ENCODE data around the gene RIN3. TPM values are rescaled to one million over a fixed set of nuclear protein-coding genes. Genes with fewer than 3 reads are reported as not detected.

The RIN3 gene
- total RNA-seq, 4 donors from 2014 or later = 6.2 to 29.8 (median 12.2) TPM

- Histone ChIP-seq H3K27ac (no peak overlapping the region), H3K4me3 (no peak overlapping the region), H3K36me3 (no peaks in the 10 kb centered on the region), H3K27me3 (no peaks in the 10 kb centered on the region), H3K9me3 (no peaks in the 10 kb centered on the region), H3K4me1 (no peaks in the 10 kb centered on the region)
- DNase-seq = no peak
- intact Hi-C loops (cut with DNase I; ENCODE audit: low total_unique reads) = no loop called here
- TF ChIP-seq CTCF (IDR thresholded peaks at IDR 0.05) (no peak), POLR2A (IDR thresholded peaks at IDR 0.05) (no peak)
Measured at GRCh38 chr14:92480856-92481255, 32.7 kb upstream of the RIN3 start.

- Histone ChIP-seq H3K4me3 (no peak overlapping the region), H3K9me3 (no peaks in the 10 kb centered on the region), H3K36me3 (no peaks in the 10 kb centered on the region), H3K4me1 (no peaks in the 10 kb centered on the region), H3K27ac (no peak overlapping the region), H3K27me3 (no peaks in the 10 kb centered on the region)
- no peak for TF ChIP-seq CTCF (IDR thresholded peaks at IDR 0.05)
- no peak for TF ChIP-seq POLR2A (IDR thresholded peaks at IDR 0.05)
- DNase-seq = no peak
- intact Hi-C loops (cut with DNase I; ENCODE audit: low total_unique reads) = no loop called here
Measured at GRCh38 chr14:92481386-92481785, 32.2 kb upstream of the RIN3 start.

- intact Hi-C loops (cut with DNase I; ENCODE audit: low total_unique reads) = no loop called here
Measured at GRCh38 chr14:92481811-92482555, 31.6 kb upstream of the RIN3 start.

GRCh38 chr14:92482621-92483319 is 30.8 kb upstream of the RIN3 start:
- intact Hi-C loops (cut with DNase I; ENCODE audit: low total_unique reads) = no loop called here
- H3K36me3 ChIP-seq = no peaks in the 10 kb centered on the region
- H3K4me1 ChIP-seq = no peaks in the 10 kb centered on the region
- no peak for DNase-seq
- no peaks in the 10 kb centered on the region for H3K9me3 ChIP-seq
- no peak overlapping the region for H3K4me3 ChIP-seq
- H3K27me3 ChIP-seq = no peaks in the 10 kb centered on the region
- TF ChIP-seq POLR2A (IDR thresholded peaks at IDR 0.05) (no peak), CTCF (IDR thresholded peaks at IDR 0.05) (no peak)
- H3K27ac ChIP-seq = no peak overlapping the region

More at GRCh38 chr14:92481811-92482555, 31.6 kb upstream of the RIN3 start:
- H3K4me3 ChIP-seq = no peak overlapping the region
- H3K27ac ChIP-seq = no peak overlapping the region
- H3K36me3 ChIP-seq = no peaks in the 10 kb centered on the region
- H3K9me3 ChIP-seq = no peaks in the 10 kb centered on the region
- TF ChIP-seq POLR2A (IDR thresholded peaks at IDR 0.05) (no peak), CTCF (IDR thresholded peaks at IDR 0.05) (no peak)
- no peaks in the 10 kb centered on the region for H3K27me3 ChIP-seq
- no peak for DNase-seq
- H3K4me1 ChIP-seq = no peaks in the 10 kb centered on the region

GRCh38 chr14:92484132-92484823 is 29.3 kb upstream of the RIN3 start:
- H3K36me3 ChIP-seq = no peaks in the 10 kb centered on the region
- DNase-seq = no peak
- no peak for TF ChIP-seq POLR2A (IDR thresholded peaks at IDR 0.05)
- no peak for TF ChIP-seq CTCF (IDR thresholded peaks at IDR 0.05)
- H3K27me3 ChIP-seq = no peaks in the 10 kb centered on the region
- no peaks in the 10 kb centered on the region for H3K4me1 ChIP-seq
- H3K9me3 ChIP-seq = no peaks in the 10 kb centered on the region
- no peak overlapping the region for H3K4me3 ChIP-seq
- H3K27ac ChIP-seq = no peak overlapping the region
- intact Hi-C loops (cut with DNase I; ENCODE audit: low total_unique reads) = no loop called here
